ENCODE data around the gene PLEKHA1. TPM values are rescaled to one million over a fixed set of nuclear protein-coding genes. Genes with fewer than 3 reads are reported as not detected.

The PLEKHA1 gene
- total RNA-seq, 1 experiment from 2014 or later, result 30.6 TPM

DNA sequence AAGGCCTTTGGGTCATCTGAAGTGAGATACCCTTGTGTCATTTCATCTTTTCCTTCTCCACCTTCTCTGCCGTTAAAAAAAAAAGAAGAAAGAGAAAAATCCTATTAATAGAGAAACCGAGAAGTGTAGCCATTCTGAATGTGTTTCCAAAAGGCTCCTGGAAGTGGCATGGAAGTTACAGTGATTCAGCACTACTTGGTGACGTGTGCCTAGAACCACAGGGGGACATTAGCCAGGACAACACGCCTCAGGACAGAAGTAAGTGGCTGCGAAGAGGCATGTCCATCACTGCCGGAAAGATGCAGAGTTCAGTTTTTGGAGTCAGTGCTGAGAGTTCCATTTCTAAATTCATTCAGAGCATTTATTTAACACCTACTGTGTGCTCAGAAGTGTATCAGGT, 93.2 kb downstream of the PLEKHA1 start:
- DNase-seq (ENCODE audit: low read depth, low spot score), result no peak
- no peak for ATAC-seq
- ChIA-PET POLR2A (no interaction called here), CTCF (interaction anchor here (2.9 kb wide), 1 partner anchor 98 kb away, joined by 7 read pairs; no protein-coding TSS in a partner anchor), RAD21 (ENCODE audit: low non-redundant PET in 1 of 2, low total read pairs in 2 of 2, uncharacterized antibody in 2 of 2, unreplicated experiment in 2 of 2) (no interaction called here)
- Histone ChIP-seq H2AFZ (ENCODE audit: low read depth, low read length, poor library complexity, severe bottlenecking) (no peak overlapping the region), H3K9ac (ENCODE audit: low read length) (no peak overlapping the region), H3K4me2 (ENCODE audit: low read length) (no peak overlapping the region), H4K20me1 (ENCODE audit: insufficient read depth) (no peaks in the 10 kb centered on the region), H3K36me3 (ENCODE audit: control insufficient read depth in 1 of 2, insufficient read depth in 2 of 2, low read length in 2 of 2) (no peaks in the 10 kb centered on the region), H3K9me3 (ENCODE audit: control insufficient read depth in 1 of 2, insufficient read depth in 1 of 2, low read depth in 1 of 2, low read length in 2 of 2) (no peaks in the 10 kb centered on the region), H3K79me2 (ENCODE audit: insufficient read depth, low read length) (no peaks in the 10 kb centered on the region), H3K9me2 (ENCODE audit: insufficient read depth) (no peaks in the 10 kb centered on the region), H3K4me3 (replicated peaks in 1 of 2; ENCODE audit: low read depth in 1 of 2, low read length in 2 of 2) (no peak overlapping the region), H3K4me1 (ENCODE audit: control insufficient read depth in 1 of 2, insufficient read depth in 2 of 2, low read length in 2 of 2) (peaks cover 7 to 13% of the 10 kb centered on the region in 2 experiments; a peak in 3 of 4 replicates), H3K27ac (ENCODE audit: low read depth, low read length) (no peak overlapping the region), H3K27me3 (ENCODE audit: insufficient read depth, low read length) (peaks cover 32% of the 10 kb centered on the region; the same call in 1 of the 2 replicates)
- TF ChIP-seq YY1 (IDR thresholded peaks at IDR 0.05; ENCODE audit: extremely low read depth, insufficient replicate concordance, low read depth, low read length), result no peak
- no peak for TF ChIP-seq TCF7L2 (IDR thresholded peaks at IDR 0.05; ENCODE audit: borderline replicate concordance, extremely low read depth, insufficient read depth, insufficient read length)
- no peak for TF ChIP-seq RAD21 (IDR thresholded peaks at IDR 0.05; ENCODE audit: low read depth)
- TF ChIP-seq ZBTB33 (IDR thresholded peaks at IDR 0.05; ENCODE audit: extremely low read depth, insufficient replicate concordance, low read length), result no peak
- TF ChIP-seq SIN3A (IDR thresholded peaks at IDR 0.05; ENCODE audit: low read depth), result no peak
- TF ChIP-seq ZFX (IDR thresholded peaks at IDR 0.05), result no peak
- TF ChIP-seq, protein P1, sequence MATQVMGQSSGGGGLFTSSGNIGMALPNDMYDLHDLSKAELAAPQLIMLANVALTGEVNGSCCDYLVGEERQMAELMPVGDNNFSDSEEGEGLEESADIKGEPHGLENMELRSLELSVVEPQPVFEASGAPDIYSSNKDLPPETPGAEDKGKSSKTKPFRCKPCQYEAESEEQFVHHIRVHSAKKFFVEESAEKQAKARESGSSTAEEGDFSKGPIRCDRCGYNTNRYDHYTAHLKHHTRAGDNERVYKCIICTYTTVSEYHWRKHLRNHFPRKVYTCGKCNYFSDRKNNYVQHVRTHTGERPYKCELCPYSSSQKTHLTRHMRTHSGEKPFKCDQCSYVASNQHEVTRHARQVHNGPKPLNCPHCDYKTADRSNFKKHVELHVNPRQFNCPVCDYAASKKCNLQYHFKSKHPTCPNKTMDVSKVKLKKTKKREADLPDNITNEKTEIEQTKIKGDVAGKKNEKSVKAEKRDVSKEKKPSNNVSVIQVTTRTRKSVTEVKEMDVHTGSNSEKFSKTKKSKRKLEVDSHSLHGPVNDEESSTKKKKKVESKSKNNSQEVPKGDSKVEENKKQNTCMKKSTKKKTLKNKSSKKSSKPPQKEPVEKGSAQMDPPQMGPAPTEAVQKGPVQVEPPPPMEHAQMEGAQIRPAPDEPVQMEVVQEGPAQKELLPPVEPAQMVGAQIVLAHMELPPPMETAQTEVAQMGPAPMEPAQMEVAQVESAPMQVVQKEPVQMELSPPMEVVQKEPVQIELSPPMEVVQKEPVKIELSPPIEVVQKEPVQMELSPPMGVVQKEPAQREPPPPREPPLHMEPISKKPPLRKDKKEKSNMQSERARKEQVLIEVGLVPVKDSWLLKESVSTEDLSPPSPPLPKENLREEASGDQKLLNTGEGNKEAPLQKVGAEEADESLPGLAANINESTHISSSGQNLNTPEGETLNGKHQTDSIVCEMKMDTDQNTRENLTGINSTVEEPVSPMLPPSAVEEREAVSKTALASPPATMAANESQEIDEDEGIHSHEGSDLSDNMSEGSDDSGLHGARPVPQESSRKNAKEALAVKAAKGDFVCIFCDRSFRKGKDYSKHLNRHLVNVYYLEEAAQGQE (IDR thresholded peaks at IDR 0.05; ENCODE audit: low read depth), result no peak
- no peak for TF ChIP-seq CEBPB (IDR thresholded peaks at IDR 0.05; ENCODE audit: low read depth)
- TF ChIP-seq POLR2AphosphoS5 (IDR thresholded peaks at IDR 0.05; ENCODE audit: low read depth, low read length), result no peak
- TF ChIP-seq, protein P2, sequence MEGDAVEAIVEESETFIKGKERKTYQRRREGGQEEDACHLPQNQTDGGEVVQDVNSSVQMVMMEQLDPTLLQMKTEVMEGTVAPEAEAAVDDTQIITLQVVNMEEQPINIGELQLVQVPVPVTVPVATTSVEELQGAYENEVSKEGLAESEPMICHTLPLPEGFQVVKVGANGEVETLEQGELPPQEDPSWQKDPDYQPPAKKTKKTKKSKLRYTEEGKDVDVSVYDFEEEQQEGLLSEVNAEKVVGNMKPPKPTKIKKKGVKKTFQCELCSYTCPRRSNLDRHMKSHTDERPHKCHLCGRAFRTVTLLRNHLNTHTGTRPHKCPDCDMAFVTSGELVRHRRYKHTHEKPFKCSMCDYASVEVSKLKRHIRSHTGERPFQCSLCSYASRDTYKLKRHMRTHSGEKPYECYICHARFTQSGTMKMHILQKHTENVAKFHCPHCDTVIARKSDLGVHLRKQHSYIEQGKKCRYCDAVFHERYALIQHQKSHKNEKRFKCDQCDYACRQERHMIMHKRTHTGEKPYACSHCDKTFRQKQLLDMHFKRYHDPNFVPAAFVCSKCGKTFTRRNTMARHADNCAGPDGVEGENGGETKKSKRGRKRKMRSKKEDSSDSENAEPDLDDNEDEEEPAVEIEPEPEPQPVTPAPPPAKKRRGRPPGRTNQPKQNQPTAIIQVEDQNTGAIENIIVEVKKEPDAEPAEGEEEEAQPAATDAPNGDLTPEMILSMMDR (IDR thresholded peaks at IDR 0.05 in 2 of 3, conservative IDR thresholded peaks at IDR 0.05 in 1 of 3; ENCODE audit: borderline replicate concordance in 1 of 3, insufficient read depth in 1 of 3, low read depth in 2 of 3, low read length in 2 of 3), result no peak
- TF ChIP-seq MAX (IDR thresholded peaks at IDR 0.05), result no peak
- TF ChIP-seq EZH2 (IDR thresholded peaks at IDR 0.05), result no peak
- no peak for TF ChIP-seq FOSL1 (IDR thresholded peaks at IDR 0.05; ENCODE audit: low read depth)
- no peak for TF ChIP-seq SRF (IDR thresholded peaks at IDR 0.05; ENCODE audit: low read depth)
- TF ChIP-seq JUND (IDR thresholded peaks at IDR 0.05), result no peak
- no peak for TF ChIP-seq EZH2phosphoT487 (IDR thresholded peaks at IDR 0.05; ENCODE audit: borderline replicate concordance)
- TF ChIP-seq SP1 (IDR thresholded peaks at IDR 0.05; ENCODE audit: low read depth), result no peak
- TF ChIP-seq ELF1 (IDR thresholded peaks at IDR 0.05; ENCODE audit: borderline replicate concordance, low read depth), result no peak
- TF ChIP-seq POLR2A (IDR thresholded peaks at IDR 0.05; ENCODE audit: borderline replicate concordance, extremely low read depth, insufficient read depth, insufficient read length), result no peak
- intact Hi-C loops (cut with micrococcal nuclease), result no loop called here
- BruUV-seq (replicated peaks), result no TSS peak
